Spleen (tissue), 7 donors: ENCODE results near the gene PMM1.

Experiments used
- CTCF ChIP-seq, 11 experiments: fragments of 200-600 bp in 7 of 11; fragments of 450-650 bp in 4 of 11; sonication (generic) in 4 of 11; IDR thresholded peaks in 8 of 11; conservative IDR thresholded peaks in 3 of 11; 1 replicate in 7 of 11; 2 replicates in 4 of 11; pipeline versions ENCODE4 v1.4.0 to v1.8.0; 2016 to 2021; ENCODE audit warnings: antibody characterized with exemption in 11 of 11, inconsistent platforms in 4 of 11, mild to moderate bottlenecking in 1 of 11
- POLR2A ChIP-seq, 3 donors: fragments of 450-650 bp; IDR thresholded peaks; one replicate each; pipeline ENCODE4 v1.5.1; 2017; ENCODE audit warnings: antibody characterized with exemption in 3 of 3, mild to moderate bottlenecking in 1 of 3
- POLR2AphosphoS5 ChIP-seq, 3 donors: sonication (generic); formaldehyde crosslinking; IDR thresholded peaks; one replicate each; pipeline ENCODE4 v1.5.1; 2017; ENCODE audit warnings: antibody characterized with exemption in 3 of 3
- donor health status: DM: no; HTN: no; CAD: no; lungs with moderate emphysema.
- donor health status: DM: no; HTN: no; CAD: no.
- donor health status: DM: no; HTN: no; CAD: no.

DNA sequence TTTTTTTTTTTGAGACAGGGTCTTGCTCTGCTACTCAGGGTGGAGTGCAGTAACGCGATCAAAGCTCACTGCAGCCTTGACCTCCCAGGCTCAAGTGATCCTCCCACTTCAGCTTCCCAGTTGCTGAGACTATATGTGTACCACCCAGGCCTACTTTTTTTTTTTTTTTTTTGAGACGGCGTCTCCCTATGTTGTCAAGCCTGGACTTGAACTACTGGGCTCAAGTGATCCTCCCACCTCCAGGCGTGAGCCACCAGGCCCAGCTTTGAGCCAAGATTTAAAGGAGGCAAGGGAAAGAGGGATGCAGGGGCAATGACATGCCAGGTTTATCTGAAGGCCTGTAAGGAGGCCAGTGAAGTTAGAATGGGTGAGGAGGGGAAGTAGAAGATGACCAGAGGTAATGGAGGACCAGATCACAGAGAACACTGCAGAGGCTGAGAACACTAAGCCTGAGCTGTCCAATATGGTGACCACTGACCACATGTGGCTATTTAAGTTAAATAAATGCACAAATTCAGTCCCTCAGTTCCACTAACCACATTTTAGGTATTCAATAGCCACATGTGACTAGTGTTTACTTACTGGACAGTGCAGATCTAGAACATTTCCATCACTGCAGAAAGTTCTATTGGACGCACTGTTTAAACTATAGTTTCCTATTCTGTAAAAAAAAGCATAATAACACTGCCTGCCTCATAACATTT lies 23.1 kb upstream of the PMM1 start:
- TF ChIP-seq CTCF (IDR thresholded peaks at IDR 0.05 in 8 of 11, conservative IDR thresholded peaks at IDR 0.05 in 3 of 11) (no peak), POLR2A (IDR thresholded peaks at IDR 0.05) (no peak), POLR2AphosphoS5 (IDR thresholded peaks at IDR 0.05) (no peak)
